GM19468 (cell line): ENCODE results near the gene CHD6.

ENCODE experiments used
- ATAC-seq: cut with Tn5 transposase; IDR thresholded peaks from one replicate; pipeline ENCODE4 v1.9.1; 2021; ENCODE audit warnings: mild to moderate bottlenecking, moderate library complexity, moderate number of reproducible peaks; ENCODE audit not compliant: unreplicated experiment; ENCODE audit errors: extremely low read depth

The CHD6 gene

GRCh38 chr20:41592516-41593216 is 25.5 kb downstream of the CHD6 start:
- ATAC-seq: no peak

GRCh38 chr20:41587956-41588355 is 30.2 kb downstream of the CHD6 start:
- no peak for ATAC-seq

- ATAC-seq: no peak
Observed at GRCh38 chr20:41587523-41587922, 30.7 kb downstream of the CHD6 start.

GRCh38 chr20:41586772-41587171 is 31.4 kb downstream of the CHD6 start:
- ATAC-seq: no peak

- no peak for ATAC-seq
Observed at GRCh38 chr20:41580350-41580749, 37.8 kb downstream of the CHD6 start.

GRCh38 chr20:41577129-41578009 is 40.8 kb downstream of the CHD6 start:
- no peak for ATAC-seq

GRCh38 chr20:41575412-41575811 is 42.8 kb downstream of the CHD6 start:
- ATAC-seq: no peak

GRCh38 chr20:41574802-41575389 is 43.3 kb downstream of the CHD6 start:
- no peak for ATAC-seq

- no peak for ATAC-seq
Observed at GRCh38 chr20:41573955-41574354, 44.2 kb downstream of the CHD6 start.

GRCh38 chr20:41572010-41572572 is 46.1 kb downstream of the CHD6 start:
- no peak for ATAC-seq

- ATAC-seq: no peak
Observed at GRCh38 chr20:41571006-41571405, 47.2 kb downstream of the CHD6 start.

- ATAC-seq: no peak
Observed at GRCh38 chr20:41570557-41570956, 47.6 kb downstream of the CHD6 start.

GRCh38 chr20:41567615-41568014 is 50.6 kb downstream of the CHD6 start:
- ATAC-seq: no peak

- ATAC-seq: no peak
Observed at GRCh38 chr20:41566896-41567527, 51.2 kb downstream of the CHD6 start.

GRCh38 chr20:41563087-41563486 is 55.1 kb downstream of the CHD6 start:
- ATAC-seq: no peak

- no peak for ATAC-seq
Observed at GRCh38 chr20:41560970-41561369, 57.2 kb downstream of the CHD6 start.

GRCh38 chr20:41559658-41560057 is 58.5 kb downstream of the CHD6 start:
- no peak for ATAC-seq

GRCh38 chr20:41553142-41553879 is 64.9 kb downstream of the CHD6 start:
- no peak for ATAC-seq

- ATAC-seq: no peak
Observed at GRCh38 chr20:41552295-41553068, 65.7 kb downstream of the CHD6 start.
